Activated T-cell treated with anti-CD3 and anti-CD28 coated beads, Interleukin-2, amount 50 U/mL, for 72 hours (primary cell): ENCODE measurements around the gene ABI3BP. TPM values are rescaled to one million over a fixed set of nuclear protein-coding genes. Genes with fewer than 3 reads are reported as not detected.

Experiments
- ATAC-seq, 2 donors: fragments of 150-1000 bp; cut with Tn5 transposase; replicated peaks in 1 of 2; 2 replicates each; pipeline ENCODE4 v1.10.0; 2021; ENCODE audit warnings: moderate library complexity in 2 of 2, mild to moderate bottlenecking in 1 of 2
- DNase-seq, 2 donors: peaks; one replicate each; pipeline ENCODE4 v3.0.0; 2021 to 2022; ENCODE audit warnings: mixed read lengths in 1 of 2
- H3K27ac Mint-ChIP-seq: one replicate; pipeline ENCODE4 v1.8.0; 2022; ENCODE audit warnings: mild to moderate bottlenecking, moderate library complexity, mixed read lengths
- H3K27me3 Mint-ChIP-seq: one replicate; pipeline ENCODE4 v1.8.0; 2022; ENCODE audit warnings: low read depth, mixed read lengths
- H3K36me3 Mint-ChIP-seq, 2 donors: one replicate each; pipeline ENCODE4 v1.8.0; 2022; ENCODE audit warnings: mixed read lengths in 2 of 2, mild to moderate bottlenecking in 1 of 2; ENCODE audit not compliant: insufficient read depth in 2 of 2
- H3K4me1 Mint-ChIP-seq: one replicate; pipeline ENCODE4 v1.8.0; 2022; ENCODE audit warnings: low read depth, mixed read lengths
- H3K4me3 Mint-ChIP-seq, 2 donors: one replicate each; pipeline ENCODE4 v1.8.0; 2022; ENCODE audit warnings: mild to moderate bottlenecking in 2 of 2, mixed read lengths in 2 of 2, moderate library complexity in 2 of 2
- H3K9me3 Mint-ChIP-seq, 2 donors: one replicate each; pipeline ENCODE4 v1.8.0; 2022; ENCODE audit warnings: mixed read lengths in 2 of 2
- total RNA-seq, 2 donors: library from RNA; stranded (reverse); gene quantifications; one replicate each; pipeline ENCODE4 v1.2.3, GENCODE V29; 2022

ABI3BP gene
- total RNA-seq, 2 donors from 2014 or later: not detected

- Mint-ChIP-seq H3K9me3 (peaks cover 0 to 2% of the 10 kb centered on the region in 2 donors), H3K4me1 (no peaks in the 10 kb centered on the region), H3K36me3 (no peaks in the 10 kb centered on the region), H3K4me3 (no peak overlapping the region), H3K27me3 (no peaks in the 10 kb centered on the region), H3K27ac (no peak overlapping the region)
- DNase-seq (no peak), ATAC-seq (no peak)
Measured at GRCh38 chr3:100857863-100858262, 135.4 kb downstream of the ABI3BP start.

DNA sequence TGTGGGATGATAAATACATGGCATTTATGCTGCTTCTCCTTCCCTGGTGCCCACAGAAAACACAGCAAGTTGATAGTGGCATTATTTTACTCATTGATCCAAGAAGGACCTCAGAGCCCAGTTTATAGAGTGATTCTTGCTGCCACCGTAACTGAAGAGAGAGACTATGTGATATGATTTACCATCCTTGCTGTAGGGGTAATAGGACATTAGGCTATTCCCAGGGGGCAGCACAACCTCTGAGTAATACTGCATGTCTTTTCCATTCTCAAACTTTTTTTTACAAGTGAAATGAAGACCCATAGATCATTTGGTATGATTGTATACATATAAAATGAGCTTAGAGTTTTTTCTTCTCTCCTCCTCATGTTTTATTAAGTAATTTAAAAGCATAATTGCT is 136.4 kb downstream of the ABI3BP start:
- Mint-ChIP-seq H3K9me3 (peaks cover 0 to 2% of the 10 kb centered on the region in 2 donors), H3K27me3 (no peaks in the 10 kb centered on the region), H3K36me3 (no peaks in the 10 kb centered on the region), H3K4me3 (no peak overlapping the region), H3K4me1 (no peaks in the 10 kb centered on the region), H3K27ac (no peak overlapping the region)
- ATAC-seq (no peak), DNase-seq (no peak)

DNA sequence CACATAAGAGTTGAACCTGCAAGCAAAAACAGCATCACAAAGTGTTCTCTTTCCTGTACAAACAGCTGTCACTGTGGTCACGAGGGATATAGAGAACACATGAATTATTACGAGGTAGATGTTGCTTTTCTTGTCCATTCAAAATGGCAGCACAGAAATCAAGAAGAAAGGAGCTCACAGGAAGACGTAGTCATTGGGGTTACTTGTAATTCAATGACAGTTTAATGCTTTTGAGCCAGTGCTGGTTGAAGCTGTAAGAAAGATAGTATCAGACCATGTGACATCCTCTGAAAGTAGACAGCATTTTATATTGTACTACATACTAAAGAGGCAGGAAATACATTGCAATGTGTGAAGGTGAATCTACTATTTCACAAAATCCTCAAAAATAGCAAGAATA is 140.4 kb downstream of the ABI3BP start:
- H3K9me3 Mint-ChIP-seq: peaks cover 0 to 2% of the 10 kb centered on the region in 2 donors
- no peaks in the 10 kb centered on the region for H3K4me1 Mint-ChIP-seq
- H3K27ac Mint-ChIP-seq: no peak overlapping the region
- no peaks in the 10 kb centered on the region for H3K27me3 Mint-ChIP-seq
- ATAC-seq (peak in 1 of 2 donors; percentile 45), DNase-seq (no peak)
- no peak overlapping the region for H3K4me3 Mint-ChIP-seq
- H3K36me3 Mint-ChIP-seq: no peaks in the 10 kb centered on the region

- no peak overlapping the region for H3K27ac Mint-ChIP-seq
- H3K9me3 Mint-ChIP-seq: peaks cover 0 to 2% of the 10 kb centered on the region in 2 donors
- DNase-seq (no peak), ATAC-seq (no peak)
- no peak overlapping the region for H3K4me3 Mint-ChIP-seq
- no peaks in the 10 kb centered on the region for H3K36me3 Mint-ChIP-seq
- H3K4me1 Mint-ChIP-seq: no peaks in the 10 kb centered on the region
- H3K27me3 Mint-ChIP-seq: no peaks in the 10 kb centered on the region
Measured at GRCh38 chr3:100850701-100851100, 142.5 kb downstream of the ABI3BP start.

- Mint-ChIP-seq H3K36me3 (no peaks in the 10 kb centered on the region), H3K4me3 (no peak overlapping the region), H3K27ac (no peak overlapping the region), H3K4me1 (no peaks in the 10 kb centered on the region), H3K9me3 (peaks cover 0 to 2% of the 10 kb centered on the region in 2 donors), H3K27me3 (no peaks in the 10 kb centered on the region)
- DNase-seq: no peak
- no peak for ATAC-seq
Measured at GRCh38 chr3:100850156-100850555, 143.1 kb downstream of the ABI3BP start.

- no peak overlapping the region for H3K27ac Mint-ChIP-seq
- no peaks in the 10 kb centered on the region for H3K4me1 Mint-ChIP-seq
- H3K36me3 Mint-ChIP-seq: no peaks in the 10 kb centered on the region
- DNase-seq (no peak), ATAC-seq (no peak)
- H3K4me3 Mint-ChIP-seq: no peak overlapping the region
- peaks cover 17% of the 10 kb centered on the region for H3K27me3 Mint-ChIP-seq
- no peaks in the 10 kb centered on the region for H3K9me3 Mint-ChIP-seq
Measured at GRCh38 chr3:100844063-100844936, 148.9 kb downstream of the ABI3BP start.

DNA sequence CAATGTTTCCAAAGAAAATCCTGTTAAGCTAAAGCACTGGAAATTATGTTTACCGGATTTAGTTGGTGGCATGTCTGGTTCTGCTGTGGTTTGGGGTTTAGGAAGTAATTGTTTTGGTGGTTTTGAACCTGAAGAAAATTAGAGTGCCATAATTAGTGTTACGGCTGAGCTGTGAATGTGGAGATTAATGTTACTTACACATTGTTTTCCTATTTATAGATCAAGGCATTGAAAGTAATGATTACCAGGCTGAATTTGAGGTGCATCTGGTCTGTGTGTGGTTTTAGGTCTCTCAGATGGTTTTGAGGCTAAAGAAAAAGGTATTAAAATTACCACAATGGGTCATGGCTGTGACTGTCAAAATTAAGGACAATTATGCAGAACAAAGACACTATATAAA is 155.1 kb downstream of the ABI3BP start:
- Mint-ChIP-seq H3K27me3 (peaks cover 32% of the 10 kb centered on the region), H3K27ac (no peak overlapping the region), H3K36me3 (no peaks in the 10 kb centered on the region), H3K4me3 (no peak overlapping the region), H3K4me1 (no peaks in the 10 kb centered on the region), H3K9me3 (no peaks in the 10 kb centered on the region)
- no peak for ATAC-seq
- DNase-seq: no peak

GRCh38 chr3:100836661-100837060 is 156.6 kb downstream of the ABI3BP start:
- no peaks in the 10 kb centered on the region for H3K36me3 Mint-ChIP-seq
- no peaks in the 10 kb centered on the region for H3K9me3 Mint-ChIP-seq
- ATAC-seq (no peak), DNase-seq (no peak)
- no peak overlapping the region for H3K4me3 Mint-ChIP-seq
- H3K4me1 Mint-ChIP-seq: no peaks in the 10 kb centered on the region
- peaks cover 29% of the 10 kb centered on the region for H3K27me3 Mint-ChIP-seq
- no peak overlapping the region for H3K27ac Mint-ChIP-seq

GRCh38 chr3:100834332-100834731 is 158.9 kb downstream of the ABI3BP start:
- H3K4me3 Mint-ChIP-seq: no peak overlapping the region
- peaks cover 29% of the 10 kb centered on the region for H3K27me3 Mint-ChIP-seq
- no peak for ATAC-seq
- DNase-seq: no peak
- H3K4me1 Mint-ChIP-seq: no peaks in the 10 kb centered on the region
- no peaks in the 10 kb centered on the region for H3K36me3 Mint-ChIP-seq
- no peaks in the 10 kb centered on the region for H3K9me3 Mint-ChIP-seq
- H3K27ac Mint-ChIP-seq: no peak overlapping the region

GRCh38 chr3:100833483-100833882 is 159.7 kb downstream of the ABI3BP start:
- no peaks in the 10 kb centered on the region for H3K36me3 Mint-ChIP-seq
- DNase-seq (no peak), ATAC-seq (no peak)
- no peak overlapping the region for H3K27ac Mint-ChIP-seq
- H3K9me3 Mint-ChIP-seq: no peaks in the 10 kb centered on the region
- no peaks in the 10 kb centered on the region for H3K4me1 Mint-ChIP-seq
- peaks cover 30% of the 10 kb centered on the region for H3K27me3 Mint-ChIP-seq
- no peak overlapping the region for H3K4me3 Mint-ChIP-seq

DNA sequence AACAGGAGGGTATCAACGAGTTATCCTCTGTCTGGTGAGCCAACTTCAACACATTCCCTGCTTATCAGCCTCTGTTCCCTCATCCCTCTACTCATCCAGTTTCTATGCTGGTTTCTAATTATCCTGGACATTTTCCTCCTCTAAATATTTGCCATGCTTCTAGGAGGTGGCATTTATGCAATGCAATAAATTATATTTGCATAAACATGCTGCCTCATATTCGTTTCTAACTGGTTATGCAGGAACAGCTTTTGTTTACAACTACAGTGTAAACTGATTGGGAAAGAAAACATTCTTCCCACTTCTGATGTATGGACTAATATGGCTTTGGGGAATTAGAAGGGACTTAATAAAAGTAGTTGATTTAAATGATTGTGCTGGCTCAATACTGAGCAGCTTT is 161.6 kb downstream of the ABI3BP start:
- no peak overlapping the region for H3K4me3 Mint-ChIP-seq
- H3K27ac Mint-ChIP-seq: no peak overlapping the region
- ATAC-seq: no peak
- H3K4me1 Mint-ChIP-seq: no peaks in the 10 kb centered on the region
- DNase-seq: no peak
- peaks cover 20% of the 10 kb centered on the region for H3K27me3 Mint-ChIP-seq
- no peaks in the 10 kb centered on the region for H3K9me3 Mint-ChIP-seq
- H3K36me3 Mint-ChIP-seq: no peaks in the 10 kb centered on the region

DNA sequence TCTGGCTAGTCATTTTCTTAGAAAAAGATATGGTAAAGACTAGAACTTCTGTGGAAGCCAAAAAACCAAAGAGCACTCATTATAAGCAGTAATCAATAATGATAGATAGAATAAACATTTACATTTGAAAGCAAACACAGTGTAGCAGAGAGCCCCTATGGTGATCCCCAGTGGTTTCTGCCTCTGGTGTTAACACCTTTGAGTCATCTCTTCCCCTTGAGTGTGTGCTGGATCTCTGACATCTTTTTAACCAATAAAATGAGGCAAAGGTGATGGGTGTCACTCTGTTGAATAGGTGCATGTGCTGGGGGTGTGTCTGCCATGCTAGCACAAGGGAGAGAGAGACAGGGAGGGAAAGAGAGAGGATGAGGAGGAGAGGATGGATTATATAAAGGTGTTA is 162.3 kb downstream of the ABI3BP start:
- Mint-ChIP-seq H3K4me1 (no peaks in the 10 kb centered on the region), H3K36me3 (no peaks in the 10 kb centered on the region), H3K27me3 (peaks cover 15% of the 10 kb centered on the region), H3K27ac (peak overlapping the region; percentile 10), H3K4me3 (no peak overlapping the region), H3K9me3 (no peaks in the 10 kb centered on the region)
- ATAC-seq (peak; percentile 39 to 67), DNase-seq (no peak)

DNA sequence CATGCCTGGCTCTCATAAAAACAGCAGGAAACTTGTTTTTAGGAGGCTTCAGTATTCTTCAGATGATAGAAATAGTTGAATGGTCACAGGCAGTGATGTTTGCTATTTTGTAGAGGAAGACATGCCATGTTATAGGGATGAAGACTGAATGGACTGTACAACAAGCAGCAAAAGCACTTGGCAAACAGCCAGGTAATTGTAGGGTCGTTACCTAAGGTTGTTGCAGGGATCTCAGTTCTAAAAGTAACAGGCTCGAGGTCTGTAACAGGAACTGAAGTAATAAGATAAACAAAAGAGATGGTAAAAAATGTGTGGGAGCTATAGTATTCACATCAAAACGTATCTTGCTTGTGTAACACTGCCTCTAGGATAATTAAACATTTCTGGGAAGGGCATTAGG is 167.6 kb downstream of the ABI3BP start:
- no peaks in the 10 kb centered on the region for H3K4me1 Mint-ChIP-seq
- no peaks in the 10 kb centered on the region for H3K9me3 Mint-ChIP-seq

GRCh38 chr3:100815583-100815982 is 177.6 kb downstream of the ABI3BP start:
- ATAC-seq: no peak
- H3K4me3 Mint-ChIP-seq: no peak overlapping the region
- no peak for DNase-seq
- peaks cover 25% of the 10 kb centered on the region for H3K27me3 Mint-ChIP-seq
- H3K9me3 Mint-ChIP-seq: no peaks in the 10 kb centered on the region
- H3K36me3 Mint-ChIP-seq: no peaks in the 10 kb centered on the region
- H3K4me1 Mint-ChIP-seq: no peaks in the 10 kb centered on the region
- no peak overlapping the region for H3K27ac Mint-ChIP-seq

More for the DNA sequence above, 167.6 kb downstream of the ABI3BP start:
- no peak for ATAC-seq
- no peak for DNase-seq
- no peak overlapping the region for H3K4me3 Mint-ChIP-seq
- H3K27ac Mint-ChIP-seq: no peak overlapping the region
- peaks cover 25% of the 10 kb centered on the region for H3K27me3 Mint-ChIP-seq
- H3K36me3 Mint-ChIP-seq: no peaks in the 10 kb centered on the region
